Activated T-helper 2 cell treated with anti-CD3 and anti-CD28 coated beads, Interferon-gamma antibody, Interleukin-2, Interleukin-4, amounts not matched to agents 10 μg/mL and 5 μg/mL and 100 μg/mL, durations not matched to agents 14 hours and 24 hours and 36 hours (primary cell): Measurements from ENCODE around the gene ANKS1B. TPM values are rescaled to one million over a fixed set of nuclear protein-coding genes. Genes with fewer than 3 reads are reported as not detected.

Source experiments
- DNase-seq: peaks from one replicate; pipeline ENCODE4 v3.0.0; 2021; ENCODE audit warnings: low spot score
- H3K27ac Mint-ChIP-seq: one replicate; pipeline ENCODE4 v1.8.0; 2021; ENCODE audit warnings: mixed read lengths
- H3K27me3 Mint-ChIP-seq: one replicate; pipeline ENCODE4 v1.8.0; 2021; ENCODE audit warnings: low read depth, mixed read lengths
- H3K36me3 Mint-ChIP-seq: one replicate; pipeline ENCODE4 v1.8.0; 2021; ENCODE audit warnings: low read depth, mixed read lengths
- H3K4me1 Mint-ChIP-seq: one replicate; pipeline ENCODE4 v1.8.0; 2021; ENCODE audit warnings: low read depth, mixed read lengths
- H3K4me3 Mint-ChIP-seq: one replicate; pipeline ENCODE4 v1.8.0; 2021; ENCODE audit warnings: low read depth, mild to moderate bottlenecking, moderate library complexity, mixed read lengths
- H3K9me3 Mint-ChIP-seq: one replicate; pipeline ENCODE4 v1.8.0; 2021; ENCODE audit warnings: mixed read lengths
- intact Hi-C: fragments of 100-400 bp; cut with micrococcal nuclease; formaldehyde crosslinking; loops from one replicate; pipeline ENCODE4 v1.15.1; 2023
- total RNA-seq: library from RNA; stranded (reverse); gene quantifications from 2 replicates; pipeline ENCODE4 v1.2.3, GENCODE V29; 2022

ANKS1B gene
- total RNA-seq, 1 donor from 2014 or later = 1.0 TPM

DNA sequence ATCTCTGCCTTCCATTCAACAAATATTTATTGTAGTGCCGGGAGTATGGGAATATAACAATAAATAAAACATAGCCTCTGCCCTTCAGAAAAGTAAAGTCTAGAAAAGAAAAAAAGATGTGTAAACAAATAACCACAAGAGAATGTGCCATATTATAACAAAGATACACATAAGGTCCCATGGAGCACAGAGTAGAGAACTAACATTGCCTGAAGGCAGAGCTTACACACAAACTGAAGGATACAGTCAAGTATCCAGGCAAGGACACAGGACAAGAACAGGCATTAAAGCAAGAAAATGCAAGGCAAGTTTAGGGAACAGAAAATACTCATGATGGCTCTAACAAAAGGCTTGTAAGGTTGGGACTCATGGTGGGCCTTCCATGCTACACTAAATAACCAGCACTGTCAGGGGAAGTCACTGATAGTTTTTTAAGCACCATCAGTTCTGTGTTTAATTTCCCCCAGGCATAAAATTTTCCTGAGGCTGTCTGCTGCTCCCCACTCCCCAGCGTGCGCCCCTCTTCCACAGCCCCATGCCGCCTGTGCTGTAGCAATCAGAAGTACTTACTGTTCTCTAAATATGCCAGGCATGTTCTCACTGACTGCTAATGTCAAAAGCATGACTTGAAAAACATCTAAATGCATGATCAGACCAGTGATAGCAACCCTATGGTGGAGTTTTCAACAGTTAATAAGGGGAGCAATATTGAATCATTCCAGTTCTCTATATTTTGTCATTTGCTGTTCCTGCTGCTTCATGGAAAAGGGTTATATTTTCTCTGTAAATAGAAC is 77.8 kb downstream of the ANKS1B start:
- H3K9me3 Mint-ChIP-seq = no peaks in the 10 kb centered on the region
- intact Hi-C loops = no loop called here
- DNase-seq = no peak
- no peaks in the 10 kb centered on the region for H3K36me3 Mint-ChIP-seq
- no peak overlapping the region for H3K27ac Mint-ChIP-seq
- no peaks in the 10 kb centered on the region for H3K27me3 Mint-ChIP-seq
- H3K4me3 Mint-ChIP-seq = no peak overlapping the region
- H3K4me1 Mint-ChIP-seq = no peaks in the 10 kb centered on the region

- Mint-ChIP-seq H3K27me3 (no peaks in the 10 kb centered on the region), H3K4me3 (no peak overlapping the region), H3K36me3 (no peaks in the 10 kb centered on the region), H3K9me3 (no peaks in the 10 kb centered on the region), H3K4me1 (no peaks in the 10 kb centered on the region), H3K27ac (no peak overlapping the region)
- DNase-seq = no peak
- intact Hi-C loops = no loop called here
Measured at GRCh38 chr12:99901181-99901580, 83.6 kb downstream of the ANKS1B start.

- H3K27me3 Mint-ChIP-seq = no peaks in the 10 kb centered on the region
- H3K4me3 Mint-ChIP-seq = no peak overlapping the region
Measured at GRCh38 chr12:99898645-99899044, 86.1 kb downstream of the ANKS1B start.

GRCh38 chr12:99879439-99879838 is 105.3 kb downstream of the ANKS1B start:
- no peak overlapping the region for H3K4me3 Mint-ChIP-seq
- no peaks in the 10 kb centered on the region for H3K4me1 Mint-ChIP-seq
- H3K36me3 Mint-ChIP-seq = no peaks in the 10 kb centered on the region
- DNase-seq = no peak
- H3K27ac Mint-ChIP-seq = no peak overlapping the region
- no peaks in the 10 kb centered on the region for H3K27me3 Mint-ChIP-seq
- intact Hi-C loops = no loop called here
- H3K9me3 Mint-ChIP-seq = no peaks in the 10 kb centered on the region

More at GRCh38 chr12:99898645-99899044, 86.1 kb downstream of the ANKS1B start:
- Mint-ChIP-seq H3K9me3 (no peaks in the 10 kb centered on the region), H3K4me1 (no peaks in the 10 kb centered on the region), H3K27ac (no peak overlapping the region), H3K36me3 (no peaks in the 10 kb centered on the region)
- no peak for DNase-seq
- intact Hi-C loops = no loop called here

GRCh38 chr12:99875081-99875480 is 109.7 kb downstream of the ANKS1B start:
- no peak for DNase-seq
- Mint-ChIP-seq H3K9me3 (peaks cover 2% of the 10 kb centered on the region), H3K36me3 (no peaks in the 10 kb centered on the region), H3K4me3 (no peak overlapping the region), H3K4me1 (no peaks in the 10 kb centered on the region), H3K27ac (no peak overlapping the region), H3K27me3 (no peaks in the 10 kb centered on the region)
- intact Hi-C loops = no loop called here

DNA sequence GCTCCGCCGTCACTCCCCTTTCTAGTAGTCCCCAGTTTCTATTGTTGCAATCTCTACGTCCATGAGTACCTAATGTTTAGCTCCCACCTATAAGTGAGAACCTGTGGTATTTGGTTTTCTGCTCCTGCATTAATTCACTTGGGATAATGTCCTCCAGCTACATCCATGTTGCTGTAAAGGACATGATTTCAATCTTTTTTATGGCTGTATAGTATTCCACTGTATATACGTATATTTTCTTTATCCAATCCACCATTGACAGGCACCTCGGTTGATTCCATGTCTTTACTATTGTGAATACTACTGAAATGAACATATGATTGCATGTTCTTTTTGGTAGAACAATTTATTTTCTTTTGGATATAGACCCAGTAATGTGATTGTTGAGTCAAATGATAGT is 114.7 kb downstream of the ANKS1B start:
- no peak overlapping the region for H3K27ac Mint-ChIP-seq
- DNase-seq = no peak
- intact Hi-C loops = no loop called here
- no peaks in the 10 kb centered on the region for H3K27me3 Mint-ChIP-seq
- H3K9me3 Mint-ChIP-seq = peaks cover 6% of the 10 kb centered on the region
- no peaks in the 10 kb centered on the region for H3K36me3 Mint-ChIP-seq
- no peak overlapping the region for H3K4me3 Mint-ChIP-seq
- no peaks in the 10 kb centered on the region for H3K4me1 Mint-ChIP-seq

DNA sequence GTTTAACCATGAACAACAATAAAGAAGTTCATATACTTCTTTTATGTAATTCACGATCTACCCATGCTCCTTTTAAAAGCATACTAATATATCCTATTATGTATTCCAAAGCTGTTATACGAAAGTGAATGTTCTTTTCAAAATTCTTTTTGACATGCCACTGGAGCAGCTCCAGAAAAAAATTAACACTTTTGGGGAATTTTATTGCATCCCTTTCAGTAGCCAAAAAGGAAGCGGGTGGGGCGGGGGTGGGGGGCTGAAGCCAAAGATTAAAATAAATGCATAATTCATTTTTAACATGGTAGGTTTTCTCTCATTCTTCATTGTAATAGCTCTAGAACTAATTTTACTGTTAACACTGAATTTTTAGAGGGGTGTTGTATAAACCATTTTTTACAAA is 123.0 kb downstream of the ANKS1B start:
- no peak overlapping the region for H3K4me3 Mint-ChIP-seq

DNA sequence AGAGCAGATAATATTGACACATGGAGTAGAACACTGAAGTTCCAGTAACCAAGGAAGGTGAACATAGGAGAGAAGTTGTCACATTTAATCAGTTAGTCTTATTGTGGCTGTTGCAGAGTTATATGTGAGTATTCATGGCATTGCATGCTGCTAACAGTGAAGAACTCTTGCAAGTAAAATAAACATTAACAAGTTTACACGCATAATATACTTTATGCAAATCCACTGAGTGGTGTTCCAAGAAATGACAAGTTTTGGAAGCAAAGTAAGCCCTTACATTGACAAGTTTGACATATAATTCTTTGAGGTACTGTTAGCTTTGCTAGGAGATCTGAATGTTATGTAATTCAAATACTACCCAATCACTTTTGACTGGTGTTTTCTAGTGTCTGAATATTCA is 125.6 kb downstream of the ANKS1B start:
- Mint-ChIP-seq H3K4me1 (no peaks in the 10 kb centered on the region), H3K27me3 (no peaks in the 10 kb centered on the region), H3K36me3 (no peaks in the 10 kb centered on the region), H3K9me3 (no peaks in the 10 kb centered on the region), H3K4me3 (no peak overlapping the region), H3K27ac (no peak overlapping the region)
- intact Hi-C loops = no loop called here
- DNase-seq = no peak

More for the DNA sequence above, 123.0 kb downstream of the ANKS1B start:
- intact Hi-C loops = no loop called here
- no peak for DNase-seq
- Mint-ChIP-seq H3K27ac (no peak overlapping the region), H3K27me3 (no peaks in the 10 kb centered on the region), H3K9me3 (no peaks in the 10 kb centered on the region), H3K36me3 (no peaks in the 10 kb centered on the region), H3K4me1 (no peaks in the 10 kb centered on the region)

GRCh38 chr12:99852666-99853065 is 132.1 kb downstream of the ANKS1B start:
- Mint-ChIP-seq H3K27ac (no peak overlapping the region), H3K9me3 (no peaks in the 10 kb centered on the region), H3K4me3 (no peak overlapping the region), H3K27me3 (no peaks in the 10 kb centered on the region), H3K36me3 (no peaks in the 10 kb centered on the region), H3K4me1 (no peaks in the 10 kb centered on the region)
- DNase-seq = no peak
- intact Hi-C loops = no loop called here

DNA sequence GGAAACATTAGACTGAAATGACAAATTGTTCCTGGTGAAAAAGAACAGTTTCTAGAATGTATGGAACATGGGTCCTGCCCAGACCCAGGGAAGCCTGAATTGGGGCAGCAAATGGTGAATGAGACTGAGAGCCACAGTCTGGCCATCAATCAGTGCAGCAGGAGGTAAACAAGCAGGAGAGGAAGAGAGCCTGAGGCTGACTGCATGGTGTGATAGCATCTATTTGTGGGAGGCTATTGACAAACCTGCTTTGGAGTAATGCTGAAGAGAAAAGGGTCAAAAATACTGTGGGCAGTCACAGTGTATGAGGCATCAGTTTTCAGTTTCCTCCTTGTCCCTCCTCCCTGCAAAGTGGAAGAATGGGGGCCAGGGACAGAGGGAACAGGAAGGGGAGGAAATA is 136.8 kb downstream of the ANKS1B start:
- DNase-seq = no peak
- H3K27ac Mint-ChIP-seq = no peak overlapping the region
- no peaks in the 10 kb centered on the region for H3K36me3 Mint-ChIP-seq
- intact Hi-C loops = no loop called here
- H3K9me3 Mint-ChIP-seq = no peaks in the 10 kb centered on the region
- no peaks in the 10 kb centered on the region for H3K27me3 Mint-ChIP-seq
- H3K4me3 Mint-ChIP-seq = no peak overlapping the region
- no peaks in the 10 kb centered on the region for H3K4me1 Mint-ChIP-seq

GRCh38 chr12:99834710-99835109 is 150.0 kb downstream of the ANKS1B start:
- Mint-ChIP-seq H3K27ac (no peak overlapping the region), H3K4me3 (no peak overlapping the region), H3K9me3 (no peaks in the 10 kb centered on the region), H3K27me3 (no peaks in the 10 kb centered on the region), H3K36me3 (no peaks in the 10 kb centered on the region), H3K4me1 (no peaks in the 10 kb centered on the region)
- DNase-seq = no peak
- intact Hi-C loops = no loop called here

- Mint-ChIP-seq H3K27me3 (no peaks in the 10 kb centered on the region), H3K9me3 (no peaks in the 10 kb centered on the region)
Measured at GRCh38 chr12:99833397-99833796, 151.3 kb downstream of the ANKS1B start.

DNA sequence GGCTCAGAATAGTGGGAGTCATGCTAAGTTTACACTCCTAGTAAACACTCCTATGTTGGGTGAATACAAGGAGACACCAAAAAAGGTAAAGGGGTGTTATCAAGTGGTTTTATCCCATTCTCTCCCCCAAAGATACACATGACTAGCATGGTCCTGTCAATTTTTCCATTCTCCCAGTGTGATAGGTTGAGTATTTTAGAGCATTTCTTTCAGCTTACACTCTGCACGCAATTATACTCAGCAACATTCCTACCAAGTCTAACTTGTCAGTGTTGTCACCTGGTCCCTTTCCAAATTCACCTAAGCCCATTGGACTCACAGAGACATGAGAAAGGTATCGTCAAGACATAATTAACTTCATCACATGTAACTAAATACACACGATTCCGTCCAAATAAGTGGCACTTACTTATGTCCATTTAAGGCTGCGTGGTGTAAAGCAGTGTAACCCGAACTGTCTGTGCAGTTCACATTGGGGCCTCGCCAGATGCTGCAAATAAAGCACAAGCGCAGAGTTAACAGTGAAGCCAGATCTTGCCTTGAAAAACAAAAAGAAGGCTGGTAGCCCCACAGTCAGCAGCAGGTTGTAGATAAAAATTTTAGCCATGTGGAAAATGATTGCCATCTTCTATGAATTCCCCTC is 159.7 kb downstream of the ANKS1B start:
- intact Hi-C loops = no loop called here

More at GRCh38 chr12:99833397-99833796, 151.3 kb downstream of the ANKS1B start:
- Mint-ChIP-seq H3K4me3 (no peak overlapping the region), H3K27ac (no peak overlapping the region), H3K36me3 (no peaks in the 10 kb centered on the region), H3K4me1 (no peaks in the 10 kb centered on the region)
- intact Hi-C loops = no loop called here
- DNase-seq = no peak

More for the DNA sequence above, 159.7 kb downstream of the ANKS1B start:
- no peak for DNase-seq
- no peaks in the 10 kb centered on the region for H3K4me1 Mint-ChIP-seq
- H3K9me3 Mint-ChIP-seq = no peaks in the 10 kb centered on the region
- no peaks in the 10 kb centered on the region for H3K27me3 Mint-ChIP-seq
- no peaks in the 10 kb centered on the region for H3K36me3 Mint-ChIP-seq
- H3K4me3 Mint-ChIP-seq = no peak overlapping the region
- H3K27ac Mint-ChIP-seq = no peak overlapping the region
